K562 (cell line): ENCODE measurements around the gene MMP23B. TPM values are rescaled to one million over a fixed set of nuclear protein-coding genes. Genes with fewer than 3 reads are reported as not detected.

Source experiments
- ATAC-seq: fragments of 200-7000 bp; cut with Tn5 transposase; 3 replicates; pipeline ENCODE4 v1.9.1; 2020; ENCODE audit warnings: moderate library complexity
- BruUV-seq: library from RNA; stranded (reverse); fragments of 400-500 nt; replicated peaks from 2 replicates; lab custom pipeline; 2021; lab: Mats Ljungman, UMichigan
- CTCF ChIA-PET: fragments of 300-600 bp; formaldehyde crosslinking; extraction: SDS; loops from one replicate; lab custom pipeline; 2021; ENCODE audit warnings: low intra/inter-chr PET ratio; lab: Yijun Ruan, JAX
- POLR2A ChIA-PET: fragments of 300-600, 350-650 bp; sonication (Branson Sonifier 250); formaldehyde crosslinking; extraction: SDS; loops from one replicate; lab custom pipeline; 2021; ENCODE audit warnings: antibody characterized with exemption, inconsistent platforms; lab: Yijun Ruan, JAX
- DNase-seq, 4 experiments: peaks; one replicate each; pipeline versions ENCODE4 v3.0.0 to v3.0.0-alpha.2; 2011 to 2018; ENCODE audit warnings: low spot score in 3 of 4, mixed read lengths in 3 of 4; ENCODE audit errors: extremely low read depth in 1 of 4
- FAIRE-seq: peaks from 2 replicates; lab custom pipeline; 2011; peaks lifted over from hg19 to GRCh38; lab: Jason Lieb, UNC
- H2AFZ ChIP-seq: 2 replicates; pipeline ENCODE4 v1.6.0; 2011; ENCODE audit warnings: low read depth, low read length, control low read depth, inconsistent platforms
- H3K27ac ChIP-seq: fragments of 200-600 bp; 3 replicates; pipeline ENCODE4 v1.8.0; 2011; ENCODE audit warnings: low read depth, mild to moderate bottlenecking, control low read depth, inconsistent platforms, low read length, moderate library complexity, mixed read lengths; ENCODE audit errors: extremely low read depth
- H3K27me3 ChIP-seq, 2 experiments: fragments of 300-600 bp in 1 of 2; 2 replicates in 1 of 2; 3 replicates in 1 of 2; pipeline versions ENCODE4 v1.6.0 to v1.8.0; 2011; ENCODE audit warnings: inconsistent platforms in 2 of 2, low read length in 2 of 2, mild to moderate bottlenecking in 1 of 2, mixed read lengths in 1 of 2, moderate library complexity in 1 of 2; ENCODE audit not compliant: control insufficient read depth in 2 of 2, insufficient read depth in 2 of 2
- H3K36me3 ChIP-seq: fragments of 300-600 bp; 3 replicates; pipeline ENCODE4 v1.8.0; 2011; ENCODE audit warnings: mild to moderate bottlenecking, low read length, inconsistent platforms; ENCODE audit not compliant: control insufficient read depth, insufficient read depth
- H3K4me1 ChIP-seq, 2 experiments: fragments of 200-600 bp in 1 of 2; replicated peaks in 1 of 2; 2 replicates in 1 of 2; 3 replicates in 1 of 2; pipeline versions ENCODE4 v1.5.1 to v1.8.0; 2011; ENCODE audit warnings: inconsistent platforms in 2 of 2, low read length in 2 of 2, mild to moderate bottlenecking in 1 of 2, mixed read lengths in 1 of 2, moderate library complexity in 1 of 2; ENCODE audit not compliant: control insufficient read depth in 2 of 2, insufficient read depth in 2 of 2
- H3K4me2 ChIP-seq: 2 replicates; pipeline ENCODE4 v1.6.1; 2011; ENCODE audit warnings: low read length, control low read depth, inconsistent platforms, mixed read lengths; ENCODE audit not compliant: insufficient read depth
- H3K4me3 ChIP-seq: fragments of 200-600 bp; sonication (generic), shearing (Covaris generic); 2 replicates; pipeline ENCODE4 v1.5.1; 2016; ENCODE audit warnings: control low read depth, inconsistent platforms
- H3K79me2 ChIP-seq: fragments of 200-600 bp; 3 replicates; pipeline ENCODE4 v1.8.0; 2011; ENCODE audit warnings: low read length, inconsistent platforms; ENCODE audit not compliant: control insufficient read depth, insufficient read depth
- H3K9ac ChIP-seq, 2 experiments: 2 replicates each; pipeline versions ENCODE4 v1.6.0 to v1.6.1; 2011; ENCODE audit warnings: low read depth in 2 of 2, low read length in 2 of 2, control low read depth in 1 of 2, inconsistent platforms in 1 of 2, mild to moderate bottlenecking in 1 of 2, mixed read lengths in 1 of 2; ENCODE audit not compliant: insufficient read depth in 1 of 2
- H3K9me1 ChIP-seq: one replicate; pipeline ENCODE4 v1.6.0; 2011; ENCODE audit warnings: inconsistent platforms, mild to moderate bottlenecking, low read length, moderate library complexity; ENCODE audit not compliant: control insufficient read depth, insufficient read depth
- H3K9me3 ChIP-seq: replicated peaks from 2 replicates; pipeline ENCODE4 v1.5.1; 2011; ENCODE audit warnings: low read depth, low read length, inconsistent platforms; ENCODE audit not compliant: control insufficient read depth, insufficient read depth
- H4K20me1 ChIP-seq: replicated peaks from 2 replicates; pipeline ENCODE4 v1.6.1; 2011; ENCODE audit warnings: low read length, inconsistent platforms, mixed read lengths; ENCODE audit not compliant: control insufficient read depth, insufficient read depth
- ARID1B ChIP-seq: fragments of 450-650 bp; IDR thresholded peaks from 2 replicates; pipeline ENCODE4 v1.6.1; 2016; ENCODE audit warnings: antibody characterized with exemption, mild to moderate bottlenecking, inconsistent platforms
- ATF1 ChIP-seq, 2 experiments: fragments of 450-650 bp in 1 of 2; IDR thresholded peaks; 2 replicates each; pipeline ENCODE4 v1.6.1; 2016; ENCODE audit warnings: missing compliant biosample characterization in 1 of 2, missing genetic modification characterization in 1 of 2
- CBFB ChIP-seq: sonication (generic); formaldehyde crosslinking; IDR thresholded peaks from 2 replicates; pipeline ENCODE4 v1.4.0; 2020; ENCODE audit warnings: mild to moderate bottlenecking, missing genetic modification reagents
- DPF2 ChIP-seq: fragments of 450-650 bp; IDR thresholded peaks from 2 replicates; pipeline ENCODE4 v1.6.1; 2016
- HDAC6 ChIP-seq: IDR thresholded peaks from 2 replicates; pipeline ENCODE4 v1.6.1; 2012; ENCODE audit warnings: low read depth, mild to moderate bottlenecking, control low read depth, inconsistent platforms, low read length, moderate library complexity
- ILK ChIP-seq: fragments of 450-650 bp; IDR thresholded peaks from 2 replicates; pipeline ENCODE4 v1.6.1; 2016; ENCODE audit warnings: missing genetic modification characterization, low read depth, mild to moderate bottlenecking, missing compliant biosample characterization, moderate library complexity, borderline replicate concordance
- IRF2 ChIP-seq: sonication (generic); formaldehyde crosslinking; IDR thresholded peaks from 2 replicates; pipeline ENCODE4 v1.8.1; 2022; ENCODE audit warnings: mild to moderate bottlenecking, missing genetic modification reagents
- MEIS2 ChIP-seq: fragments of 450-650 bp; IDR thresholded peaks from 2 replicates; pipeline ENCODE4 v1.6.1; 2014; ENCODE audit warnings: mild to moderate bottlenecking; ENCODE audit not compliant: partially characterized antibody
- NCOR1 ChIP-seq: fragments of 450-650 bp; IDR thresholded peaks from 2 replicates; pipeline ENCODE4 v1.6.1; 2016; ENCODE audit warnings: mild to moderate bottlenecking, moderate library complexity
- NEUROD1 ChIP-seq: fragments of 150-350 bp; IDR thresholded peaks from 2 replicates; pipeline ENCODE4 v1.6.1; 2014; ENCODE audit warnings: borderline replicate concordance, low read length, low read depth; ENCODE audit not compliant: partially characterized antibody
- NFXL1 ChIP-seq: fragments of 450-650 bp; formaldehyde crosslinking; IDR thresholded peaks from 2 replicates; pipeline ENCODE4 v1.4.0; 2021; ENCODE audit warnings: mild to moderate bottlenecking
- OTX1 ChIP-seq: fragments of 450-650 bp; formaldehyde crosslinking; IDR thresholded peaks from 2 replicates; pipeline ENCODE4 v1.4.0; 2022; ENCODE audit warnings: mild to moderate bottlenecking
- RBM17 ChIP-seq: fragments of 200-400 bp; formaldehyde crosslinking; IDR thresholded peaks from 2 replicates; pipeline ENCODE4 v1.6.1; 2017; ENCODE audit warnings: low read depth, mild to moderate bottlenecking, low read length, borderline replicate concordance
- SMARCC2 ChIP-seq: fragments of 450-650 bp; IDR thresholded peaks from 2 replicates; pipeline ENCODE4 v1.6.1; 2017; ENCODE audit warnings: antibody characterized with exemption, moderate library complexity, mild to moderate bottlenecking, low read depth
- SRSF1 ChIP-seq: fragments of 200-400 bp; formaldehyde crosslinking; IDR thresholded peaks from 2 replicates; pipeline ENCODE4 v1.6.1; 2017; ENCODE audit warnings: mild to moderate bottlenecking, low read depth, low read length, moderate library complexity
- TRIM28 ChIP-seq: fragments of 450-650 bp; IDR thresholded peaks from 2 replicates; pipeline ENCODE4 v1.6.1; 2017
- ZBTB34 ChIP-seq: fragments of 250-450 bp; sonication (Bioruptor Pico); IDR thresholded peaks from 2 replicates; pipeline ENCODE4 v1.8.0; 2021; ENCODE audit warnings: mild to moderate bottlenecking, moderate library complexity
- ZBTB7A ChIP-seq: IDR thresholded peaks from 2 replicates; pipeline ENCODE4 v1.6.1; 2011; ENCODE audit warnings: low read depth, mild to moderate bottlenecking, low read length, moderate library complexity, borderline replicate concordance; ENCODE audit not compliant: control insufficient read depth
- ZNF277 ChIP-seq: fragments of 250-450 bp; sonication (Bioruptor Pico); IDR thresholded peaks from 2 replicates; pipeline ENCODE4 v1.8.0; 2022; ENCODE audit warnings: inconsistent platforms, mild to moderate bottlenecking, moderate library complexity, borderline replicate concordance
- ZNF79 ChIP-seq: fragments of 250-450 bp; sonication (Bioruptor Pico); IDR thresholded peaks from 2 replicates; pipeline ENCODE4 v1.4.0; 2020; ENCODE audit warnings: low read depth, mild to moderate bottlenecking, moderate library complexity
- WGBS: fragments of 100-300 bp; shearing (Covaris generic); methylation state at CpG from one replicate; pipeline ENCODE4 v1.1.6; 2016; ENCODE audit warnings: low coverage, mixed read lengths; ENCODE audit not compliant: insufficient coverage; ENCODE audit errors: missing lambda C conversion rate; 5-methylcytosine and 5-hydroxymethylcytosine counted together
- in situ Hi-C: fragments of 300-500 bp; cut with MboI; formaldehyde crosslinking; loops from 4 replicates; pipeline ENCODE4 v1.15.0; 2018; ENCODE audit warnings: inconsistent platforms, mixed read lengths
- intact Hi-C: fragments of 100-400 bp; cut with micrococcal nuclease; formaldehyde crosslinking; loops from 2 replicates; pipeline ENCODE4 v1.14.2; 2022
- polyA plus RNA-seq, 8 experiments: library from polyadenylated mRNA; depleted of rRNA in 4 of 8; stranded (reverse) in 5 of 8; unstranded in 3 of 8; fragments of >200 nt; fragmentation: Nextera tagmentation in 2 of 8; fragmentation: Illumina TruSeq in 1 of 8; extraction: Ambion mirVana in 2 of 8; extraction: Trizol in 1 of 8; gene quantifications; 2 replicates each; pipeline versions ENCODE4 v1.2.1 to v1.2.3, GENCODE V29; 2011 to 2014; ENCODE audit warnings: inconsistent platforms in 1 of 8, missing spikeins in 1 of 8
- total RNA-seq, 7 experiments: library from RNA; depleted of rRNA in 6 of 7; stranded (reverse); fragments of >200 nt in 6 of 7; fragmentation: Illumina TruSeq in 2 of 7; extraction: Trizol in 2 of 7; gene quantifications; 2 replicates each; pipeline versions ENCODE4 v1.2.1 to v1.2.3, GENCODE V29; 2011 to 2021; ENCODE audit warnings: low replicate concordance in 1 of 7

MMP23B gene
- total and polyA plus RNA-seq, 9 of the 15 experiments (the other 6 are each of a cell fraction or from before 2014, with no cell fraction given), result 0.28 to 1.2 (median 0.41) TPM; not detected in 5

- in situ Hi-C loops (no loop called here), intact Hi-C loops (no loop called here)
- FAIRE-seq, result no peak
- WGBS, result 53% methylated on average over 8 of the region's 8 CpGs
- H3K9ac ChIP-seq, result peak overlapping the region in 1 of 2 experiments; percentile 52; a peak in 2 of 4 replicates
- H3K36me3 ChIP-seq, result no peaks in the 10 kb centered on the region
- POLR2A ChIA-PET, result interaction anchor here (1.2 to 1.6 kb wide), 2 partner anchors 10 to 23 kb away, joined by 3 to 4 read pairs; partner anchors contain the start of gene MIB2
- peaks cover 1% of the 10 kb centered on the region; the same call in 1 of the 2 replicates for H4K20me1 ChIP-seq
- ATAC-seq, result no peak
- no peak overlapping the region for H3K4me3 ChIP-seq
- BruUV-seq, result no TSS peak
- H3K4me1 ChIP-seq, result peaks cover 0 to 86% of the 10 kb centered on the region in 2 experiments; a peak in 3 of 5 replicates
- CTCF ChIA-PET, result no interaction called here
- H3K27me3 ChIP-seq, result no peaks in the 10 kb centered on the region
- no peak for DNase-seq
- H3K9me3 ChIP-seq, result no peaks in the 10 kb centered on the region
- H3K4me2 ChIP-seq, result no peak overlapping the region
- no peaks in the 10 kb centered on the region for H3K79me2 ChIP-seq
- no peaks in the 10 kb centered on the region for H3K9me1 ChIP-seq
- TF ChIP-seq MEIS2 (no peak), CBFB (CRISPR knock-in tag) (no peak), ZBTB34 (CRISPR knock-in tag) (no peak), ZNF277 (CRISPR knock-in tag) (no peak), RBM17 (no peak), NCOR1 (no peak), NFXL1 (CRISPR knock-in tag) (no peak), ZBTB7A (no peak), IRF2 (no peak), ILK (tag) (no peak), DPF2 (no peak), OTX1 (CRISPR knock-in tag) (no peak), ARID1B (no peak), SRSF1 (no peak), SMARCC2 (no peak), HDAC6 (no peak), NEUROD1 (no peak), ATF1 (CRISPR knock-in tag; IDR thresholded peaks at IDR 0.05) (no peak), ATF1 (tag; IDR thresholded peaks at IDR 0.05) (no peak), ZNF79 (no peak), TRIM28 (no peak)
- no peak overlapping the region for H3K27ac ChIP-seq
- no peak overlapping the region for H2AFZ ChIP-seq
Measured at GRCh38 chr1:1625824-1626206, 6.2 kb upstream of the MMP23B start.
